Keratinocyte (primary cell): ENCODE measurements around the gene CYSTM1. TPM values are rescaled to one million over a fixed set of nuclear protein-coding genes. Genes with fewer than 3 reads are reported as not detected.

ENCODE experiments used
- DNase-seq: peaks from one replicate; pipeline ENCODE4 v3.0.0-alpha.2; 2011; ENCODE audit warnings: low read depth, missing footprints, low spot score
- FAIRE-seq: peaks from 2 replicates; lab custom pipeline; 2011; peaks lifted over from hg19 to GRCh38; lab: Jason Lieb, UNC
- H2AFZ ChIP-seq: 2 replicates; pipeline ENCODE4 v1.6.0; 2012; ENCODE audit warnings: low read length, control low read depth, inconsistent platforms; ENCODE audit not compliant: control insufficient read depth
- H3K27ac ChIP-seq: 2 replicates; pipeline ENCODE4 v1.5.1; 2011; ENCODE audit warnings: low read length; ENCODE audit not compliant: control insufficient read depth, insufficient read depth
- H3K27me3 ChIP-seq: 3 replicates; pipeline ENCODE4 v1.6.0; 2011; ENCODE audit warnings: low read length; ENCODE audit not compliant: control insufficient read depth, insufficient read depth; ENCODE audit errors: extremely low read depth
- H3K36me3 ChIP-seq, 2 experiments: 2 replicates in 1 of 2; 3 replicates in 1 of 2; pipeline ENCODE4 v1.5.1; 2011; ENCODE audit warnings: low read length in 2 of 2, mild to moderate bottlenecking in 1 of 2; ENCODE audit not compliant: control insufficient read depth in 2 of 2, insufficient read depth in 2 of 2; ENCODE audit errors: extremely low read depth in 1 of 2
- H3K4me1 ChIP-seq: 3 replicates; pipeline ENCODE4 v1.5.1; 2011; ENCODE audit warnings: low read length; ENCODE audit not compliant: control insufficient read depth, insufficient read depth; ENCODE audit errors: extremely low read depth
- H3K4me2 ChIP-seq: 3 replicates; pipeline ENCODE4 v1.6.0; 2011; ENCODE audit warnings: low read depth, low read length; ENCODE audit not compliant: control insufficient read depth, insufficient read depth; ENCODE audit errors: extremely low read depth
- H3K4me3 ChIP-seq, 3 experiments: fragments of 200-600 bp in 1 of 3; sonication (generic) in 1 of 3; 2 replicates in 2 of 3; 3 replicates in 1 of 3; pipeline ENCODE4 v1.5.1; 2011 to 2016; ENCODE audit warnings: low read length in 3 of 3, mild to moderate bottlenecking in 3 of 3, control low read depth in 2 of 3, inconsistent platforms in 1 of 3, low read depth in 1 of 3, mixed read lengths in 1 of 3, mixed run types in 1 of 3, moderate library complexity in 1 of 3; ENCODE audit not compliant: control insufficient read depth in 2 of 3, insufficient read depth in 2 of 3; ENCODE audit errors: extremely low read depth in 1 of 3
- H3K79me2 ChIP-seq: 2 replicates; pipeline ENCODE4 v1.6.0; 2012; ENCODE audit warnings: low read length; ENCODE audit not compliant: control insufficient read depth, insufficient read depth
- H3K9ac ChIP-seq: 3 replicates; pipeline ENCODE4 v1.6.0; 2011; ENCODE audit warnings: low read length; ENCODE audit not compliant: control insufficient read depth, insufficient read depth; ENCODE audit errors: extremely low read depth
- H3K9me1 ChIP-seq: 3 replicates; pipeline ENCODE4 v1.6.0; 2011; ENCODE audit warnings: low read length; ENCODE audit not compliant: control insufficient read depth, insufficient read depth; ENCODE audit errors: extremely low read depth
- H3K9me3 ChIP-seq: 2 replicates; pipeline ENCODE4 v1.5.1; 2012; ENCODE audit warnings: low read depth, low read length; ENCODE audit not compliant: control insufficient read depth
- H4K20me1 ChIP-seq: 3 replicates; pipeline ENCODE4 v1.6.0; 2011; ENCODE audit warnings: low read length; ENCODE audit not compliant: control insufficient read depth, insufficient read depth; ENCODE audit errors: extremely low read depth
- EZH2 ChIP-seq: IDR thresholded peaks from one replicate; pipeline ENCODE4 v1.6.1; 2012; ENCODE audit warnings: inconsistent platforms, mild to moderate bottlenecking, low read length, moderate library complexity
- dilution Hi-C: fragments of 300-500 bp; cut with MboI; formaldehyde crosslinking; loops from one replicate; pipeline ENCODE4 v1.7.0; 2020; ENCODE audit warnings: low sequenced_read_pairs; ENCODE audit not compliant: extremely low pct_ligation_motif_present
- polyA plus RNA-seq, 5 experiments: library from polyadenylated mRNA; depleted of rRNA in 3 of 5; stranded (reverse) in 3 of 5; stranded (forward) in 1 of 5; unstranded in 1 of 5; fragments of >200 nt; gene quantifications; 1 replicate in 1 of 5; 2 replicates in 3 of 5; 3 replicates in 1 of 5; pipeline versions ENCODE4 v1.2.1 to v1.2.3, GENCODE V29; 2011 to 2012; ENCODE audit warnings: missing spikeins in 2 of 5, low read depth in 1 of 5, low replicate concordance in 1 of 5
- TF ChIP-seq, protein P1 (sequence below), 3 experiments: IDR thresholded peaks in 1 of 3; conservative IDR thresholded peaks in 1 of 3; optimal IDR thresholded peaks in 1 of 3; 2 replicates in 2 of 3; 3 replicates in 1 of 3; pipeline versions ENCODE3 to v1.5.1; 2011; ENCODE audit warnings: low read length in 3 of 3, mild to moderate bottlenecking in 3 of 3, moderate library complexity in 2 of 3, control low read depth in 1 of 3, inconsistent platforms in 1 of 3; ENCODE audit not compliant: insufficient read depth in 2 of 3; ENCODE audit errors: extremely low read depth in 1 of 3

The CYSTM1 gene
- polyA plus RNA-seq, 1 donor (not counting 4 experiments of a cell fraction or from before 2014, with no cell fraction given), result 34.3 TPM

DNA sequence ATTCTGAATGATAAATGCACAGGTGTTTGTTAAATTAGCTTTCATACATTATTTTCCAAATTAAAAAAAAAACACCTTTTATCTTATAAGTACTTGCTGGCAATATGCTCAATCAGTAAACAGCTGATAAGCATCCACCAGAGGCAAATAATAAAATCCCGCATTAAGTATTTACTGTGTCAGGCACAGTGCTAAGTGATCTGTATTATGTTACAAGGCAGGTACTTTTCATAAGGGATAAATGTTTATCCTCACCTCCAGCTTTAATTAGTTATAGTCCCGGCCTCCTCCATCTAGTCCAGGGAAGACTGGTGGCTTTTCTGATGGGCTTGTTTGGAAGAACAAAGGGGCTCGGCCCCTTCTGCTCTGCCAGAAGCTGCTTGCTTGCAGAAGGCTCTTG is 87.9 kb downstream of the CYSTM1 start:
- peaks cover 0 to 15% of the 10 kb centered on the region in 2 experiments for H3K36me3 ChIP-seq
- peaks cover 45% of the 10 kb centered on the region for H3K4me1 ChIP-seq
- no peak overlapping the region for H3K4me2 ChIP-seq
- no peak overlapping the region for H3K4me3 ChIP-seq
- TF ChIP-seq, protein P1, sequence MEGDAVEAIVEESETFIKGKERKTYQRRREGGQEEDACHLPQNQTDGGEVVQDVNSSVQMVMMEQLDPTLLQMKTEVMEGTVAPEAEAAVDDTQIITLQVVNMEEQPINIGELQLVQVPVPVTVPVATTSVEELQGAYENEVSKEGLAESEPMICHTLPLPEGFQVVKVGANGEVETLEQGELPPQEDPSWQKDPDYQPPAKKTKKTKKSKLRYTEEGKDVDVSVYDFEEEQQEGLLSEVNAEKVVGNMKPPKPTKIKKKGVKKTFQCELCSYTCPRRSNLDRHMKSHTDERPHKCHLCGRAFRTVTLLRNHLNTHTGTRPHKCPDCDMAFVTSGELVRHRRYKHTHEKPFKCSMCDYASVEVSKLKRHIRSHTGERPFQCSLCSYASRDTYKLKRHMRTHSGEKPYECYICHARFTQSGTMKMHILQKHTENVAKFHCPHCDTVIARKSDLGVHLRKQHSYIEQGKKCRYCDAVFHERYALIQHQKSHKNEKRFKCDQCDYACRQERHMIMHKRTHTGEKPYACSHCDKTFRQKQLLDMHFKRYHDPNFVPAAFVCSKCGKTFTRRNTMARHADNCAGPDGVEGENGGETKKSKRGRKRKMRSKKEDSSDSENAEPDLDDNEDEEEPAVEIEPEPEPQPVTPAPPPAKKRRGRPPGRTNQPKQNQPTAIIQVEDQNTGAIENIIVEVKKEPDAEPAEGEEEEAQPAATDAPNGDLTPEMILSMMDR (optimal IDR thresholded peaks at IDR 0.05 in 1 of 3, IDR thresholded peaks at IDR 0.05 in 1 of 3, conservative IDR thresholded peaks at IDR 0.05 in 1 of 3; ENCODE audit: extremely low read depth in 1 of 3, insufficient read depth in 2 of 3, low read length in 3 of 3), result no peak
- TF ChIP-seq EZH2, result no peak
- DNase-seq, result no peak
- no peak overlapping the region for H2AFZ ChIP-seq
- no peaks in the 10 kb centered on the region for H4K20me1 ChIP-seq
- no peak overlapping the region for H3K27ac ChIP-seq
- peaks cover 36% of the 10 kb centered on the region for H3K79me2 ChIP-seq
- dilution Hi-C loops, result loop anchor here (10.0 kb wide), 1 partner anchor 52 kb away; no protein-coding TSS in a partner anchor
- no peak for FAIRE-seq
- no peaks in the 10 kb centered on the region for H3K27me3 ChIP-seq
- H3K9me1 ChIP-seq, result peaks cover 3% of the 10 kb centered on the region
- no peak overlapping the region for H3K9ac ChIP-seq
- H3K9me3 ChIP-seq, result no peaks in the 10 kb centered on the region

DNA sequence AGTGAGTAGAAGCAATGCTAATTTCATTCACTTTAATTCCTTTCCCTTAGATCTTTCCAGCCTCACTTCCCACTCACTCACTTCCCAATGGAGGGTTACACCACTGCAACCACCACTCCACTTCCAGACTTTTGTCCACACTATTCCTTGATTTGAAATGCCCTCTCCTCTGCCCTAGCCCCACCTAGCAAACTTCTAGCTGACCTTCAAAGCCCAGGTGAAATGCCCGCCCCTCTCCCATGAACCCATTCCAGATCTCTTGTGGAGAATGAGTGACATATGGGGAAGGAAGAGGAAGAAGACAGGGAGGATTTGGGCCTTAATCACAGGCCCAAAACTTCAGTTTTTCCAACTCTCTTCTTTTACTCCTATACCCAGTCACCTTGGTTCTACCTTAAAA is 90.9 kb downstream of the CYSTM1 start:
- H3K4me3 ChIP-seq, result no peak overlapping the region
- H3K36me3 ChIP-seq, result peaks cover 0 to 2% of the 10 kb centered on the region in 2 experiments
- H2AFZ ChIP-seq, result no peak overlapping the region
- TF ChIP-seq, protein P1 (optimal IDR thresholded peaks at IDR 0.05 in 1 of 3, IDR thresholded peaks at IDR 0.05 in 1 of 3, conservative IDR thresholded peaks at IDR 0.05 in 1 of 3; ENCODE audit: extremely low read depth in 1 of 3, insufficient read depth in 2 of 3, low read length in 3 of 3), result no peak
- TF ChIP-seq EZH2, result no peak
- peaks cover 26% of the 10 kb centered on the region for H3K79me2 ChIP-seq
- no peaks in the 10 kb centered on the region for H3K9me3 ChIP-seq
- no peak overlapping the region for H3K9ac ChIP-seq
- H3K4me2 ChIP-seq, result no peak overlapping the region
- peaks cover 17% of the 10 kb centered on the region for H3K4me1 ChIP-seq
- H3K9me1 ChIP-seq, result peaks cover 3% of the 10 kb centered on the region
- no peaks in the 10 kb centered on the region for H4K20me1 ChIP-seq
- H3K27me3 ChIP-seq, result no peaks in the 10 kb centered on the region
- DNase-seq (no peak), FAIRE-seq (no peak)
- dilution Hi-C loops, result loop anchor here (10.0 kb wide), 1 partner anchor 49 kb away; no protein-coding TSS in a partner anchor
- H3K27ac ChIP-seq, result no peak overlapping the region
